Measurements from ENCODE around the gene HADHB. TPM values are rescaled to one million over a fixed set of nuclear protein-coding genes. Genes with fewer than 3 reads are reported as not detected.

Gene HADHB
- total and polyA plus RNA-seq, 2 of the 13 experiments (the other 11 are each of a cell fraction or from before 2014, with no cell fraction given): 112 to 238 TPM

DNA sequence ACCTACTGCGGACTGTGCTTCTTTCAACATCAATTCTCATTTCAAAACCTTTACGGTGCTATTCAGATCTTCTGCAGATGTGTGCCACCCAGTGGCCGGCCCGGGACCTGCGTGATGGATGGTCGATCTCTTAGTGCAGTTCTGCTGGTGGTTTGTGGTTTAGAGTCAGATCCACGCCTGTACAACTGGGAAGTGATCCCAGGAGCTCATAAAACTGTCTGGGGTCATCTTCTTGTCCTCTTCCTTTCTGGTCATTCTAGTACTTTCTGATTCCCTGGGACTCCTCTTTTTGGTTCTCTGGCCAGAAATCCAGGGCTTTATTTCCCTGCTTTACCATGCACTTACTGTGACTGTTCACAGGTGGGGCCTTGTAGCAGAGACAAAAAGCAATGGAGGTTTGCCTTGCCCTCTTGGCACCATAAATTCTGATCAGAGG, 85.4 kb downstream of the HADHB start (continued):
- TF ChIP-seq, protein P1, sequence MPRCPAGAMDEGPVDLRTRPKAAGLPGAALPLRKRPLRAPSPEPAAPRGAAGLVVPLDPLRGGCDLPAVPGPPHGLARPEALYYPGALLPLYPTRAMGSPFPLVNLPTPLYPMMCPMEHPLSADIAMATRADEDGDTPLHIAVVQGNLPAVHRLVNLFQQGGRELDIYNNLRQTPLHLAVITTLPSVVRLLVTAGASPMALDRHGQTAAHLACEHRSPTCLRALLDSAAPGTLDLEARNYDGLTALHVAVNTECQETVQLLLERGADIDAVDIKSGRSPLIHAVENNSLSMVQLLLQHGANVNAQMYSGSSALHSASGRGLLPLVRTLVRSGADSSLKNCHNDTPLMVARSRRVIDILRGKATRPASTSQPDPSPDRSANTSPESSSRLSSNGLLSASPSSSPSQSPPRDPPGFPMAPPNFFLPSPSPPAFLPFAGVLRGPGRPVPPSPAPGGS (CRISPR knock-in tag; IDR thresholded peaks at IDR 0.05): 0 out of 2 replicates have a peak, but pooled peaks have one; percentile 20
- TF ChIP-seq ZNF775 (CRISPR knock-in tag; IDR thresholded peaks at IDR 0.05; ENCODE audit: borderline replicate concordance) (no peak; the same call in 1 of the 2 replicates), ZSCAN30 (CRISPR knock-in tag; IDR thresholded peaks at IDR 0.05) (no peak), MYC (CRISPR knock-in tag; IDR thresholded peaks at IDR 0.05; ENCODE audit: borderline replicate concordance) (no peak), ZNF335 (CRISPR knock-in tag; IDR thresholded peaks at IDR 0.05) (no peak), ZNF564 (CRISPR knock-in tag; IDR thresholded peaks at IDR 0.05) (no peak), E2F5 (CRISPR knock-in tag; conservative IDR thresholded peaks at IDR 0.05) (no peak), ZNF350 (CRISPR knock-in tag; IDR thresholded peaks at IDR 0.05; ENCODE audit: borderline replicate concordance, low read depth) (peak; percentile 42; the same call in 1 of the 2 replicates), ZNF136 (CRISPR knock-in tag; IDR thresholded peaks at IDR 0.05; ENCODE audit: low read depth) (0 out of 2 replicates have a peak, but pooled peaks have one; percentile 47), TP53 (CRISPR knock-in tag; conservative IDR thresholded peaks at IDR 0.05) (no peak), KLF11 (CRISPR knock-in tag; IDR thresholded peaks at IDR 0.05) (0 out of 2 replicates have a peak, but pooled peaks have one; percentile 43), ZNF580 (CRISPR knock-in tag; IDR thresholded peaks at IDR 0.05; ENCODE audit: borderline replicate concordance, low read depth) (peak; percentile 79; the same call in 1 of the 2 replicates), PHF20 (CRISPR knock-in tag; IDR thresholded peaks at IDR 0.05) (no peak), ZNF274 (CRISPR knock-in tag; IDR thresholded peaks at IDR 0.05) (0 out of 2 replicates have a peak, but pooled peaks have one; percentile 46), ZNF292 (CRISPR knock-in tag; IDR thresholded peaks at IDR 0.05; ENCODE audit: borderline replicate concordance, low read depth) (no peak), DNMT3B (CRISPR knock-in tag; conservative IDR thresholded peaks at IDR 0.05) (no peak), ATF3 (CRISPR knock-in tag; IDR thresholded peaks at IDR 0.05) (no peak), RFX1 (IDR thresholded peaks at IDR 0.05) (no peak), ZNF441 (CRISPR knock-in tag; IDR thresholded peaks at IDR 0.05; ENCODE audit: borderline replicate concordance) (no peak), MIER3 (CRISPR knock-in tag; IDR thresholded peaks at IDR 0.05; ENCODE audit: borderline replicate concordance) (0 out of 2 replicates have a peak, but pooled peaks have one; percentile 65), LRRFIP1 (CRISPR knock-in tag; conservative IDR thresholded peaks at IDR 0.05) (no peak)
- TF ChIP-seq, protein P2, sequence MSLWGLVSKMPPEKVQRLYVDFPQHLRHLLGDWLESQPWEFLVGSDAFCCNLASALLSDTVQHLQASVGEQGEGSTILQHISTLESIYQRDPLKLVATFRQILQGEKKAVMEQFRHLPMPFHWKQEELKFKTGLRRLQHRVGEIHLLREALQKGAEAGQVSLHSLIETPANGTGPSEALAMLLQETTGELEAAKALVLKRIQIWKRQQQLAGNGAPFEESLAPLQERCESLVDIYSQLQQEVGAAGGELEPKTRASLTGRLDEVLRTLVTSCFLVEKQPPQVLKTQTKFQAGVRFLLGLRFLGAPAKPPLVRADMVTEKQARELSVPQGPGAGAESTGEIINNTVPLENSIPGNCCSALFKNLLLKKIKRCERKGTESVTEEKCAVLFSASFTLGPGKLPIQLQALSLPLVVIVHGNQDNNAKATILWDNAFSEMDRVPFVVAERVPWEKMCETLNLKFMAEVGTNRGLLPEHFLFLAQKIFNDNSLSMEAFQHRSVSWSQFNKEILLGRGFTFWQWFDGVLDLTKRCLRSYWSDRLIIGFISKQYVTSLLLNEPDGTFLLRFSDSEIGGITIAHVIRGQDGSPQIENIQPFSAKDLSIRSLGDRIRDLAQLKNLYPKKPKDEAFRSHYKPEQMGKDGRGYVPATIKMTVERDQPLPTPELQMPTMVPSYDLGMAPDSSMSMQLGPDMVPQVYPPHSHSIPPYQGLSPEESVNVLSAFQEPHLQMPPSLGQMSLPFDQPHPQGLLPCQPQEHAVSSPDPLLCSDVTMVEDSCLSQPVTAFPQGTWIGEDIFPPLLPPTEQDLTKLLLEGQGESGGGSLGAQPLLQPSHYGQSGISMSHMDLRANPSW (CRISPR knock-in tag; IDR thresholded peaks at IDR 0.05; ENCODE audit: borderline replicate concordance): no peak
